OCI-LY3 (cell line): ENCODE results near the gene SENP1.

Experiments used
- CTCF ChIP-seq: fragments of 200-600, 300-600 bp; sonication (generic); IDR thresholded peaks from 2 replicates; pipeline ENCODE4 v1.5.1; 2014; ENCODE audit warnings: antibody characterized with exemption, low read length, low read depth
- EZH2phosphoT487 ChIP-seq: fragments of 200-600 bp; shearing (Covaris generic); IDR thresholded peaks from 2 replicates; pipeline ENCODE4 v1.6.1; 2018; ENCODE audit warnings: antibody characterized with exemption, mixed run types, low read depth

DNA sequence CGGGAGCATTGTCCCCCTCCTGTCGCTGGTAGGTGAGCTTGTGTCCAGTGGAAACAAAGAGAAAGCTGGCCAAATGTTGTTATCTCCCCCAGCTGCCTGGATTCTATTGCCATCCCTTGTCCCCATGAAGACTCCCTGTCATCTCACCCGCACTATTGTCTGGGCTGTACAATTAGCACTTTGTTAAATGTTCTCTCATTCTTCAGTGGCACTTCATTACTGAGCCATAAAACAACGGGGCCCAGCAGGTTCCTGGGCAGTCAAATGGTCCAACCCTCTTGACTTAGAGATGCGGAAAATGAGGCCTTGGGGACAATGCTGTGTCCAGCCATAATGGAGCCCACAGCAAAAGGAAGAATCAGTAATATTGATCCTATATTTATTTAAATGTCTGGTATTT lies 88.4 kb downstream of the SENP1 start:
- TF ChIP-seq CTCF = no peak
- TF ChIP-seq EZH2phosphoT487 = no peak
